C4-2B (cell line): ENCODE results near the gene DIPK1C.

ENCODE experiments used
- CTCF ChIP-seq: fragments of 450-650 bp; conservative IDR thresholded peaks from 2 replicates; pipeline ENCODE4 v1.5.1; 2017; ENCODE audit warnings: mild to moderate bottlenecking
- ZFX ChIP-seq: fragments of 450-650 bp; IDR thresholded peaks from 2 replicates; pipeline ENCODE4 v1.6.1; 2017

- TF ChIP-seq CTCF (no peak), ZFX (no peak)
Measured at GRCh38 chr18:74399091-74399887, 57.8 kb downstream of the DIPK1C start.
